ENCODE data around the gene LCE3A.
"Not testable (repeated sequence)": the region's sequence is repeated elsewhere in the genome, so short reads cannot be mapped to it uniquely, and the experiment has no call there.

DNA sequence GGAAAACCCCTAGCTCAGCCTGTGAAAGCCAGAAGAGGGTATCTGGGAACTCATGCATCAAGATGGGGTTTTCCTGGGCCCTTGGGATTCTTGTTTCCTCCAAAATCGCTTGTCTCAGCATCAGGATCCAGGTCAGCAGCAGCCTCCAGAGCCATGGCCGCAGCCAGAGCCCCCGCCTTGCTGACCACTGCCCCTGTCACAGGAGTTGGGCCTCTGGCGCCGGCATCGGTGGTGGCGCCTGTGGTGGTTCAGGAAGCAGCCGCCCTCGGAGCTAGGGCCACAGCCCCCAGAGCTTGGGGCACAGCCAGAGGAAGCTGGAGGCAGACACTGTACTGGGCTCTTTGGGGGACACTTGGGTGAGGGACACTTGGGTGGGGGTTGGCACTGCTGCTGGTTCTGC, 43.4 kb downstream of the LCE3A start:
- TF ChIP-seq, protein P1, sequence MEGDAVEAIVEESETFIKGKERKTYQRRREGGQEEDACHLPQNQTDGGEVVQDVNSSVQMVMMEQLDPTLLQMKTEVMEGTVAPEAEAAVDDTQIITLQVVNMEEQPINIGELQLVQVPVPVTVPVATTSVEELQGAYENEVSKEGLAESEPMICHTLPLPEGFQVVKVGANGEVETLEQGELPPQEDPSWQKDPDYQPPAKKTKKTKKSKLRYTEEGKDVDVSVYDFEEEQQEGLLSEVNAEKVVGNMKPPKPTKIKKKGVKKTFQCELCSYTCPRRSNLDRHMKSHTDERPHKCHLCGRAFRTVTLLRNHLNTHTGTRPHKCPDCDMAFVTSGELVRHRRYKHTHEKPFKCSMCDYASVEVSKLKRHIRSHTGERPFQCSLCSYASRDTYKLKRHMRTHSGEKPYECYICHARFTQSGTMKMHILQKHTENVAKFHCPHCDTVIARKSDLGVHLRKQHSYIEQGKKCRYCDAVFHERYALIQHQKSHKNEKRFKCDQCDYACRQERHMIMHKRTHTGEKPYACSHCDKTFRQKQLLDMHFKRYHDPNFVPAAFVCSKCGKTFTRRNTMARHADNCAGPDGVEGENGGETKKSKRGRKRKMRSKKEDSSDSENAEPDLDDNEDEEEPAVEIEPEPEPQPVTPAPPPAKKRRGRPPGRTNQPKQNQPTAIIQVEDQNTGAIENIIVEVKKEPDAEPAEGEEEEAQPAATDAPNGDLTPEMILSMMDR (IDR thresholded peaks at IDR 0.05; ENCODE audit: insufficient read depth, low read length, poor library complexity, severe bottlenecking): not testable (repeated sequence)
- not testable (repeated sequence) for TF ChIP-seq EZH2phosphoT487 (conservative IDR thresholded peaks at IDR 0.05; ENCODE audit: low read length)

Data from SU-DHL-6 (cell line).